ENCODE results near the gene PRKCE. TPM values are rescaled to one million over a fixed set of nuclear protein-coding genes. Genes with fewer than 3 reads are reported as not detected.

PRKCE gene
- total RNA-seq, 1 experiment from 2014 or later, result 17.7 TPM

DNA sequence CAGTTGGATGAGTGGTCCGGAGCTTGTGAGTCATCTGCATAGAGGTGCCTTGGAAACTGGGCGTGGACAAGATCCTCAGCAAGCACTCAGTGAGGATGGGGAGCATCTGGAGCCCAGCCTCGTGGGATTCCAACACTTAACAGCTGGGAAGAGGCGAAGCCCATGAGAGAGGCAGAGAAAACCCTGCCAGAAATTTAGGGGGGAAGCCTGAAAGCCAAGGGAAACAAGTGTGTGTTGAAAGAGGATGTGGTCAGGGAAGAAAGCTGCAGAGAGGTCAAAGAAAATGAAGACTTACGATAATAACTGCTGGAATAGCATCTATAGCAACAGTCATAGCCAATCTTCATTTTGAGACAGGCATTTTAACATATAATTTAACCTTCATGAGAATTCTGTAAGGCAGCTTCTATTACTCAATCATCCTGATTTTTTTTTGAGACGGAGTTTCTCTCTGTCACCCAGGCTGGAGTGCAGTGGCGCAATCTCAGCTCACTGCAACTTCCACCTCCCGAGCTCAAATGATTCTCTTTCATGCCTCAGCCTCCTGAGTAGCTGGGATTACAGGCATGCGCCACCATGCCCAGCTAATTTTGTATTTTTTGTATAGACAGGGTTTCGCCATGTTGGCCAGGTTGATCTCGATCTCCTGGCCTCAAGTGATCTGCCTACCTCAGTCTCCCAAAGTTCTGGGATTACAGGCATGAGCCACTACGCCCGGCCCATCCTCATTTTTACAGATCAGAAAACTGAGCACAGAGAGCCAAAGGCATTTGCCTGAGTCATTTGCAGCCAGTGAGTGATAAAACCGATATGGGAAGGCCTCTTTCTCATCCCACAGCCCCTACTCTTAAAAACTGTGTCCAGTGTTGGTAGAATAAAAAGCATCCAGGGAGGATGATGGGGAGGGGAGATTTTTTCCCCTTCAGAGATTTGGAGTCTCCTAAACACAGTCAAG, 431.3 kb downstream of the PRKCE start:
- TF ChIP-seq, protein P1, sequence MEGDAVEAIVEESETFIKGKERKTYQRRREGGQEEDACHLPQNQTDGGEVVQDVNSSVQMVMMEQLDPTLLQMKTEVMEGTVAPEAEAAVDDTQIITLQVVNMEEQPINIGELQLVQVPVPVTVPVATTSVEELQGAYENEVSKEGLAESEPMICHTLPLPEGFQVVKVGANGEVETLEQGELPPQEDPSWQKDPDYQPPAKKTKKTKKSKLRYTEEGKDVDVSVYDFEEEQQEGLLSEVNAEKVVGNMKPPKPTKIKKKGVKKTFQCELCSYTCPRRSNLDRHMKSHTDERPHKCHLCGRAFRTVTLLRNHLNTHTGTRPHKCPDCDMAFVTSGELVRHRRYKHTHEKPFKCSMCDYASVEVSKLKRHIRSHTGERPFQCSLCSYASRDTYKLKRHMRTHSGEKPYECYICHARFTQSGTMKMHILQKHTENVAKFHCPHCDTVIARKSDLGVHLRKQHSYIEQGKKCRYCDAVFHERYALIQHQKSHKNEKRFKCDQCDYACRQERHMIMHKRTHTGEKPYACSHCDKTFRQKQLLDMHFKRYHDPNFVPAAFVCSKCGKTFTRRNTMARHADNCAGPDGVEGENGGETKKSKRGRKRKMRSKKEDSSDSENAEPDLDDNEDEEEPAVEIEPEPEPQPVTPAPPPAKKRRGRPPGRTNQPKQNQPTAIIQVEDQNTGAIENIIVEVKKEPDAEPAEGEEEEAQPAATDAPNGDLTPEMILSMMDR (IDR thresholded peaks at IDR 0.05; ENCODE audit: unreplicated experiment), result no peak
- Mint-ChIP-seq H3K4me3 (ENCODE audit: low read depth, unreplicated experiment) (no peak overlapping the region), H3K27ac (ENCODE audit: unreplicated experiment) (no peak overlapping the region), H3K36me3 (ENCODE audit: insufficient read depth, unreplicated experiment) (no peaks in the 10 kb centered on the region), H3K4me1 (ENCODE audit: low read depth, unreplicated experiment) (no peaks in the 10 kb centered on the region), H3K27me3 (ENCODE audit: unreplicated experiment) (no peaks in the 10 kb centered on the region), H3K9me3 (ENCODE audit: low read depth, unreplicated experiment) (no peaks in the 10 kb centered on the region)
- BruUV-seq (replicated peaks), result no TSS peak
- intact Hi-C loops (cut with micrococcal nuclease; ENCODE audit: unreplicated experiment), result no loop called here
- no peak for DNase-seq
- CTCF ChIA-PET, result no interaction called here

DNA sequence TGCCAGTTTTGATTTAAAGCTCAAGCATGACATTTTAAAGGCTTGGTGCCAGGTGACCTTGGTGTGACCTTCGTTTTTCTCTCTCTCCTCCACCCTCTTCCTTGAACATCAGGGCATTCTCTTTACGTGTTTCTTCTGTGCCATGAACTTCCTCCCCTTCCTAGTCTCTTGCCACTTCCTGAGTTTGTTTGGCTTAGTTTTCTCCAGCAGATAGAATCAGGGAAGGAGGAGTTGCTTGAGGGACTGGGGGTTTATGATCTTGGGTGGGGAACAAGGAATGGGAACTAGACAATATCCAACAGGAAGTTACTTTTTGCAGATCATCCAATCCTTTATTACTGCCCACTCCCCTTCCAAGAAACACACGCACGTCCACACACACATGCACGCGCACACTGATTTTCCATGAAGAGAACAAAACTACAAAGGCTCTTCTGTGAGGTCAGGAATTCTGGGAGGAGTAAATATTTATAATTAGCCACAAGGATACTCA, 435.1 kb downstream of the PRKCE start:
- Mint-ChIP-seq H3K9me3 (ENCODE audit: low read depth, unreplicated experiment) (no peaks in the 10 kb centered on the region), H3K27ac (ENCODE audit: unreplicated experiment) (no peak overlapping the region), H3K4me3 (ENCODE audit: low read depth, unreplicated experiment) (no peak overlapping the region), H3K27me3 (ENCODE audit: unreplicated experiment) (no peaks in the 10 kb centered on the region), H3K4me1 (ENCODE audit: low read depth, unreplicated experiment) (no peaks in the 10 kb centered on the region), H3K36me3 (ENCODE audit: insufficient read depth, unreplicated experiment) (no peaks in the 10 kb centered on the region)
- no peak for DNase-seq
- intact Hi-C loops (cut with micrococcal nuclease; ENCODE audit: unreplicated experiment), result no loop called here
- TF ChIP-seq, protein P1 (IDR thresholded peaks at IDR 0.05; ENCODE audit: unreplicated experiment), result no peak
- no TSS peak for BruUV-seq (replicated peaks)
- CTCF ChIA-PET, result no interaction called here

DNA sequence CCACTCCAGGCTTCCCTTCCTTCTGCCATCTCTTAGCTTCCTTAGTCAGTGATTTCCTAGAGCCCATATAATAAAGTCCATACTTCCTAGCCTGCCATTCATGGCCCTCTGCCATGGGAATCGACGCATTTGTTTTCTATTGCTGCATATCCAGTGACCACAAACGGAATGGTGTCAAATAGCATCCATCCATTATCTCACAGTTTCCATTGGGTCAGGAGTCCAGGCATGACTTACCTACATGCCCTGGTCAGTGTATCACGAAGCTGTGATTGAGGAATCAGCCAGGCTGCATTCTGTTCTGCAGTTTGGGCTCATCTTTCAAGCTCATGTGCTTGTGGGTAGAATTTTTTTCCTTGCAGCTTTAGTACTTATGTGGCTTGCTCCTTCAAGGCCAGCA, 436.0 kb downstream of the PRKCE start:
- Mint-ChIP-seq H3K4me3 (ENCODE audit: low read depth, unreplicated experiment) (no peak overlapping the region), H3K36me3 (ENCODE audit: insufficient read depth, unreplicated experiment) (no peaks in the 10 kb centered on the region), H3K9me3 (ENCODE audit: low read depth, unreplicated experiment) (no peaks in the 10 kb centered on the region), H3K27me3 (ENCODE audit: unreplicated experiment) (no peaks in the 10 kb centered on the region), H3K4me1 (ENCODE audit: low read depth, unreplicated experiment) (no peaks in the 10 kb centered on the region), H3K27ac (ENCODE audit: unreplicated experiment) (no peak overlapping the region)
- no peak for DNase-seq
- BruUV-seq (replicated peaks), result no TSS peak
- TF ChIP-seq, protein P1 (IDR thresholded peaks at IDR 0.05; ENCODE audit: unreplicated experiment), result no peak
- intact Hi-C loops (cut with micrococcal nuclease; ENCODE audit: unreplicated experiment), result no loop called here
- CTCF ChIA-PET, result interaction anchor here (0.6 kb wide), 1 partner anchor 286 kb away, joined by 3 read pairs; no protein-coding TSS in a partner anchor

DNA sequence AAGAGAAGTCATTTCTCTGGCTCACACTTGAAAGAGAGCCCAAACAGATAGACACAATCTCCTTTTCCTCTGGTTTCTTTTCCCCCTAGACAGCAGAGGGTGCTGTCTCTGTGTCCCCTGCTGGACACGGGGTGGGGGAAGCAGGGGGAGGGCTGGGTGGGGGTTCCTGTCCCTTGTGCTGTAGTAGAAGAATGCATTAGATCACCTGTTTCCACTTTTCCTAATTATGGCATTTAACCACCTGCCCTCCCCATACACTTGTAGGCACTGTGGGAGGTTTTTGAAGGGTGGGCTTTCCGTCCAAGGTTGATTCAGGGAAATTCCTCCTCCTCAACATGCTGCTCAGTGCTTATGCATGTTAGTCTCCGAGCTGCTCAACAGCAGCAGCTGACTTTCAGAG, 439.5 kb downstream of the PRKCE start:
- no TSS peak for BruUV-seq (replicated peaks)
- DNase-seq, result no peak
- Mint-ChIP-seq H3K4me3 (ENCODE audit: low read depth, unreplicated experiment) (no peak overlapping the region), H3K36me3 (ENCODE audit: insufficient read depth, unreplicated experiment) (no peaks in the 10 kb centered on the region), H3K9me3 (ENCODE audit: low read depth, unreplicated experiment) (peaks cover 9% of the 10 kb centered on the region), H3K27ac (ENCODE audit: unreplicated experiment) (no peak overlapping the region), H3K27me3 (ENCODE audit: unreplicated experiment) (no peaks in the 10 kb centered on the region), H3K4me1 (ENCODE audit: low read depth, unreplicated experiment) (no peaks in the 10 kb centered on the region)
- TF ChIP-seq, protein P1 (IDR thresholded peaks at IDR 0.05; ENCODE audit: unreplicated experiment), result no peak
- intact Hi-C loops (cut with micrococcal nuclease; ENCODE audit: unreplicated experiment), result no loop called here
- CTCF ChIA-PET, result no interaction called here

All from Calu3 (cell line).